SKM-1 (cell line): ENCODE results near the gene ACAA1.
A peak's percentile ranks its signal among the peaks of the same experiment; 100 is the strongest.
"Not testable (repeated sequence)": the region's sequence is repeated elsewhere in the genome, so short reads cannot be mapped to it uniquely, and the experiment has no call there.

Source experiments
- DNase-seq: peaks from one replicate; lab custom pipeline; 2025; ENCODE audit not compliant: unreplicated experiment; lab: John Stamatoyannopoulos, UW

The ACAA1 gene

GRCh38 chr3:38135621-38136277 lies 1.2 kb downstream of the ACAA1 start:
- DNase-seq = not testable (repeated sequence)

- not testable (repeated sequence) for DNase-seq
Measured at GRCh38 chr3:38134517-38135143, 2.3 kb downstream of the ACAA1 start.

- DNase-seq = no peak
Measured at GRCh38 chr3:38133557-38134405, 3.1 kb downstream of the ACAA1 start.

GRCh38 chr3:38133209-38133556 lies 3.7 kb downstream of the ACAA1 start:
- no peak for DNase-seq

- DNase-seq = peak; percentile 48
Measured at GRCh38 chr3:38131621-38132369, 5.1 kb downstream of the ACAA1 start.

- no peak for DNase-seq
Measured at GRCh38 chr3:38130631-38131065, 6.3 kb downstream of the ACAA1 start.

- DNase-seq = no peak
Measured at GRCh38 chr3:38129058-38129457, 7.9 kb downstream of the ACAA1 start.

- DNase-seq = no peak
Measured at GRCh38 chr3:38128303-38128655, 8.6 kb downstream of the ACAA1 start.

GRCh38 chr3:38127611-38128302 lies 9.2 kb downstream of the ACAA1 start:
- DNase-seq = no peak

- no peak for DNase-seq
Measured at GRCh38 chr3:38126121-38126892, 10.6 kb downstream of the ACAA1 start.

GRCh38 chr3:38125305-38126120 lies 11.4 kb downstream of the ACAA1 start:
- DNase-seq = no peak

GRCh38 chr3:38124324-38125122 lies 12.4 kb downstream of the ACAA1 start:
- DNase-seq = no peak

GRCh38 chr3:38122712-38123290 lies 14.1 kb downstream of the ACAA1 start:
- DNase-seq = no peak

- DNase-seq = no peak
Measured at GRCh38 chr3:38121832-38122461, 15.0 kb downstream of the ACAA1 start.

GRCh38 chr3:38121451-38121831 lies 15.5 kb downstream of the ACAA1 start:
- DNase-seq = no peak

GRCh38 chr3:38120693-38121450 lies 16.1 kb downstream of the ACAA1 start:
- no peak for DNase-seq
